HG02798 (cell line): ENCODE results near the gene FBRSL1.
"Not testable (repeated sequence)": the region's sequence is repeated elsewhere in the genome, so short reads cannot be mapped to it uniquely, and the experiment has no call there.

Source experiments
- ATAC-seq: cut with Tn5 transposase; IDR thresholded peaks from one replicate; pipeline ENCODE4 v1.9.1; 2021; ENCODE audit warnings: mild to moderate bottlenecking; ENCODE audit not compliant: unreplicated experiment, poor library complexity

Gene FBRSL1

GRCh38 chr12:132489602-132490266 lies at the start of gene FBRSL1:
Gene FBRSL1 (plus strand): TSS chr12:132490151.
- ATAC-seq, result peak; percentile 62

- ATAC-seq, result not testable (repeated sequence)
Measured at GRCh38 chr12:132440420-132440819, 49.5 kb upstream of the FBRSL1 start.

GRCh38 chr12:132441871-132442863 lies 47.8 kb upstream of the FBRSL1 start:
- ATAC-seq, result no peak

GRCh38 chr12:132443091-132443490 lies 46.9 kb upstream of the FBRSL1 start:
- no peak for ATAC-seq

GRCh38 chr12:132444283-132444682 lies 45.7 kb upstream of the FBRSL1 start:
- no peak for ATAC-seq

GRCh38 chr12:132444957-132445883 lies 44.7 kb upstream of the FBRSL1 start:
- no peak for ATAC-seq

GRCh38 chr12:132445884-132446632 lies 43.9 kb upstream of the FBRSL1 start:
- peak; percentile 43 for ATAC-seq

- ATAC-seq, result no peak
Measured at GRCh38 chr12:132446633-132447326, 43.2 kb upstream of the FBRSL1 start.

GRCh38 chr12:132447327-132447720 lies 42.6 kb upstream of the FBRSL1 start:
- ATAC-seq, result no peak

- ATAC-seq, result no peak
Measured at GRCh38 chr12:132447731-132448462, 42.1 kb upstream of the FBRSL1 start.

- no peak for ATAC-seq
Measured at GRCh38 chr12:132448463-132448820, 41.5 kb upstream of the FBRSL1 start.

GRCh38 chr12:132449565-132450417 lies 40.2 kb upstream of the FBRSL1 start:
- peak; percentile 55 for ATAC-seq

GRCh38 chr12:132450418-132451171 lies 39.4 kb upstream of the FBRSL1 start:
- ATAC-seq, result no peak

GRCh38 chr12:132451172-132451835 lies 38.6 kb upstream of the FBRSL1 start:
- no peak for ATAC-seq

GRCh38 chr12:132451836-132452195 lies 38.1 kb upstream of the FBRSL1 start:
- no peak for ATAC-seq

- no peak for ATAC-seq
Measured at GRCh38 chr12:132452596-132453350, 37.2 kb upstream of the FBRSL1 start.
